GM11168 (cell line): ENCODE results near the gene CAPN8.

ENCODE experiments used
- in situ Hi-C: fragments of 300-500 bp; cut with MboI; formaldehyde crosslinking; loops from one replicate; pipeline ENCODE4 v1.12.0; 2022; ENCODE audit warnings: low sequenced_read_pairs; ENCODE audit not compliant: unreplicated experiment

CAPN8 gene

DNA sequence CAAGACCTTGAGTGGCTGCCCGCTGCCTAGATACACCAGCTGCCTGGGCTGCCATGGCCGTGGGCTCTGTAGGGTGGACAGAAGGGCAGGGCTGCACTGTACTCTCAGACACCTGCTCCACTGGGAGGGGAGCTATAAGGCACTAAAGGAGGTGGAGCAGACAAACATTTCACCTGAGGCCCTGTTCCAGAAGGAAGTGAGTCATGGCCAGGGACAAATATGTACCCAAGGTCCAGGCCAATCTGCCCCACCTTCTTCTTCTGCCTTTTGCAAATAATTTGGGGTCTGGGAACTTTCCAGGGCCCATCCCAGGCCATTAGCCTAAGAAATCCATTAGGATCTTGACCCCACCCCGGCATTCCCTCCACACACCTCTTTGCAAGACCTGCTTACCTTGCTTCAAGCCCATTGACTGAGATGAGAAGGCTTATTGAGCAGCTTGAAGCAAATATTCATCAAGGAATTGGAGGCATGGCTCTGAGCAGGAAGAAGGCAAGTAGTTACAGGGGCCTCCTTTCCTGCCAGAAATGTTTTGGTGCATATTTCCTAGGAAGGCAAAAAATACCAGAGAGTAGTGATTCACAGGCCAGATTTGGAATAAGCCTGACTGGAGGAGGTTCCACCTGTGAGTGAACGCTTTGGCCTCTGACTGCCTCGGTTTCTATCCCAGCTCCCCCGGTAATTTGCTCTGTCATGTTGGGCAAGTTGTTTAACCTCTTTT, at the start of gene CAPN8:
Gene CAPN8 (minus strand): TSS at position 110 of the 721 bp plus-strand sequence. CDS start 55 bp downstream, at position 55.
- in situ Hi-C loops, result loop anchor here (10.0 kb wide), 1 partner anchor 111 kb away; no protein-coding TSS in a partner anchor

- in situ Hi-C loops, result no loop called here
Observed at GRCh38 chr1:223714849-223715603, 49.5 kb upstream of the CAPN8 start.

GRCh38 chr1:223714421-223714724, 48.9 kb upstream of the CAPN8 start:
- in situ Hi-C loops, result no loop called here

DNA sequence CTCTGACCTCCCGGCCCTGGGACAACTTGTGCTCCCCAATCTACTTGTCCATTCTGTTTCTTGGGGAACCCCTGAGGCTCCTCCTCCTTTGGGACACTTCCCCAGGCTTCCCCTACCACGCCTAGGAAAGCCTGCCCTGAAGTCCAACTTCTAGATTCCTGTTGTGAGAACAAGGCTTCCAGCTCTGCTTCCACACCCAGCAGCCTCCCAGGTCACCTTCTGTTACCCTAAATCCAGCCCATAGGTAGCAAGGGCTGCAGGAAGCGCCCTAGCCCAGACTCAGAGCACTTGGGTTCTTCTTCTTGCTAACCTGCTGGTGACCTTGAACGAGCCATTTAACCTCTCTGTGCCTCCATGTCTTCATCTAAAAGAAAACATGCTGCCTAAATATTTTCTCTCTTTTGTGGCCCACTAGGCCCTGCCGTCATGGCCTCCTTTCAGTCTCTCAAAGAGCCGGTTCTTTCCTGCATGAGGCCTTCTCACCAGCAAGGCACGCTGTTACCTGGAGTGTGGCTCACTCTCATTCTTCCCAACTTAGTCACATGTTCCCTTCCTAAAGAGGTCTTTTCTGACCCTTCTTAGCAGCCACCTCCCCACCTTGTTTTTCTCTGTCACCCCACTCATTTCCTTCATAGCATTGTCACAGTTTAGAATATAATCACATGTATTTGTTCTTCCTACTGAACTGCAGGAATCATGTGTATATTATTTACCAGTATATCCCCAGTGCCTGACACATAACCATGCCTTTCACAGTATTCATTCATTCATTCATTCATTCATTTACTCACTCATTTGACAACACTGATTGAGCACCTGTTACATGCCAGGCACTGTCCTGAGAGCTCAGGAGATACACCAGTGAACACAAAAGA, 48.3 kb upstream of the CAPN8 start:
- in situ Hi-C loops, result no loop called here

- in situ Hi-C loops, result no loop called here
Observed at GRCh38 chr1:223712850-223713474, 47.5 kb upstream of the CAPN8 start.

- in situ Hi-C loops, result no loop called here
Observed at GRCh38 chr1:223712194-223712849, 46.8 kb upstream of the CAPN8 start, which contains the start of gene CAPN2. TSS of gene CAPN2 (plus strand) at chr1:223712539. CDS start at chr1:223712641, 102 bp downstream.

DNA sequence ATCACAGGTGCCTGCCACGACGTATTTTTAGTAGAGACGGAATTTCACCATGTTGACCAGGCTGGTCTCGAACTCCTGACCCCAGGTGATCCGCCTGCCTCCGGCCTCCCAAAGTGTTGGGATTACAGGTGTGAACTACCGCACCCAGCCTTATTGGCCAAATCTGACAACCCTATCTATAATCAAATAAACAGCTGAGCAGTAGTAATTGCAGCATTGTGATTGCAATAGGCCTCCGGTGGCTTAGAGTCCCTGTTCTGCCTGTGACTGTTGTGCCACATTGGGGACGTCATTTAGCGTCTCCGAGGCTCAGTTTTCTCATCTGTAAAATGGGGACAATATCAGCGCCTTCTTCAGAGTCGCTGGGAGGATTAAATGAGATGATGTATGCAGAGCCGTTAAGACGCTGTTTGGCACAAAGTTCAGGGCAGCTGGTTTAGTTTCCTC, 46.3 kb upstream of the CAPN8 start:
- in situ Hi-C loops, result no loop called here

DNA sequence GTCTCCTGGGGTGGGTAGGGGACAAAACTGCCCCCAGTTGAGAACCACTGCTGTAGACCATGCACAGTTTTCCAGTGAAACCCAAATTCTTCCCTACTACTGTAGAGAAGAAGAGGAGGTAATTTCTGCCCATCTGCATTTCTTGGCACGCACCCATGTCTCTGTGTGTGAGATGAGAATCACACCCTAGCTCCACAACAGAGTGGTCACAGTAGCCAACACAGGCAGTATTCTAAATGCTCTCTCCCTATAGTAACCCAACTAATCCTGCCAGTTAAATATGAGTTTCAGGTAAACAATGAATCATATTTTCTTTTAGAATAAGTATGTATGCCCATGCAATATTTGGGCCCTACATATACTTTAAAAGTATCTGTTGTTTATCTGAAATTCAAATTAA, 45.7 kb upstream of the CAPN8 start:
- in situ Hi-C loops, result no loop called here

DNA sequence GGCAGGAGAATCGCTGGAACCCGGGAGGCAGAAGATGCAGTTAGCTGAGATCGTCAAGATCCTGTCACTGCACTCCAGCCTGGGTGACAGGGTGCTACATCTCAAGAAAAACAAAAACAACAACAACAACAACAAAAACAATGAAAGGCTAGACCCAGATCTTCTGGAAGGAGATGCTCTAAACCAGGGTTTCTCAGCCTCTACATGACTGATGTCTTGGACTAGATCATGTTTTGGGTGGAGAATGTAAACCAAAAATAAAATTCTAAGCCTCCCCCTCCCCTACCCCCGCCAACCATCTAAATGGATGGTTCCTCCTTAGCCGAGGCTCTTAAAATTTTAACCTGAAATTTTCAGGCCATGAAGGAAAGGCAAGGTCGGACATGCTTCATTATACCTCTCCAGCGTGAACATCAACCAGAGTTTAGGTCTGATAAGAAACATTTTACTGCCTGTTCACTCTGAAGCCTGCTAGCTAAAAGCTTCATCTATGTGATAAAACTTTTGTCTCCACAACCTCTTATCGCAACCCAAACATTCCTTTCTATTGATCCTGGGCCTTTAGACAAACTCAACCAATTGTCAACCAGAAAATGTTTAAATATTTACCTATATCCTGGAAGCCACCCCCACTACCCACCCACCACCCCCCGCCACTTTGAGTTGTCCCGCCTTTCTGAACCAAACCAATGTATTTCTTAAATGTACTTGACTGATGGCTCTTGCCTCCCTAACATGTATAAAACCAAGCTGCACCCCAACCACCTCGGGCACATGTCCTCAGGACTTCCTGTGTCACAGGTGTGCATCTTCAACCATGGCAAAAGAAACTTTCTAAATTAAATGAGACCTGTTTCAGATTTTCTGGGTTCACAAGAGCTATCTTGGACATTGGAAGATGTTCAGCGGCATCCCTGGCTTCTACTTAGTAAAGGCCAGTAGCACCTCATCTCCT, 45.0 kb upstream of the CAPN8 start:
- in situ Hi-C loops, result no loop called here

DNA sequence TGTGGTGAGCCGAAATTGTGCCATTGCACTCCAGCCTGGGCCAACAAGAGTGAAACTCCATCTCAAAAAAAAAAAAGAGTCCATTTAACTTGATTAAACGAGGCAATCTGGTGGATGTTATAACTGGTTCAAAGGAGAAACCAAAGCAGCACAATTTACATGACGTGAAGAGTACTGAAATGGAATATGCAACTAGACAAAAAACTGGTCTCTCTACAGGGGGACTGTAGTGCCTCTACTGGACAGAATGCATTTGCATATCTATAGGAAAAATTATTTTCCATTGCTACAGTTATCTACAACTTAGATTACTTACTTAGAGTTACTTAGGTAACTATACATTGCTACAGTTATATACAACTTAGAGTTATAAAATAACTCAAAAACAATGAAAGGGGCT, 44.1 kb upstream of the CAPN8 start:
- in situ Hi-C loops, result no loop called here

GRCh38 chr1:223708651-223709268, 43.3 kb upstream of the CAPN8 start:
- in situ Hi-C loops, result no loop called here

DNA sequence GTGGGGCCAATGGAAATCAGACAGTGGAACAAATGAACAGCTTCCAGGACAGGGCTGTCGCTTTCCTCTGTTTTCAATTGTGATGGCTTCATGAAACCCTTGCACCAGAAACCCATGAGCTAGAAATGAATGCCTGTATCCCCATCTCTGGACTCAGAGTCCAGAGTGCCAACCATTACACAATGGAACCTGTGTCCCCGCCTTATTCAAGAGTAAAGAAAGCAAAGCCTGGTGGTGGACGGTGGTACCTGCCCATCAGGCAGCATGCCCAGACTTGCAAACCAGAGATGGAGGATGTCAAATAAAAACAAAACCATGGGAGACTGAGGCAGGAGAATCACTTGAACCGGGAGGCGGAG, 42.5 kb upstream of the CAPN8 start:
- in situ Hi-C loops, result no loop called here

DNA sequence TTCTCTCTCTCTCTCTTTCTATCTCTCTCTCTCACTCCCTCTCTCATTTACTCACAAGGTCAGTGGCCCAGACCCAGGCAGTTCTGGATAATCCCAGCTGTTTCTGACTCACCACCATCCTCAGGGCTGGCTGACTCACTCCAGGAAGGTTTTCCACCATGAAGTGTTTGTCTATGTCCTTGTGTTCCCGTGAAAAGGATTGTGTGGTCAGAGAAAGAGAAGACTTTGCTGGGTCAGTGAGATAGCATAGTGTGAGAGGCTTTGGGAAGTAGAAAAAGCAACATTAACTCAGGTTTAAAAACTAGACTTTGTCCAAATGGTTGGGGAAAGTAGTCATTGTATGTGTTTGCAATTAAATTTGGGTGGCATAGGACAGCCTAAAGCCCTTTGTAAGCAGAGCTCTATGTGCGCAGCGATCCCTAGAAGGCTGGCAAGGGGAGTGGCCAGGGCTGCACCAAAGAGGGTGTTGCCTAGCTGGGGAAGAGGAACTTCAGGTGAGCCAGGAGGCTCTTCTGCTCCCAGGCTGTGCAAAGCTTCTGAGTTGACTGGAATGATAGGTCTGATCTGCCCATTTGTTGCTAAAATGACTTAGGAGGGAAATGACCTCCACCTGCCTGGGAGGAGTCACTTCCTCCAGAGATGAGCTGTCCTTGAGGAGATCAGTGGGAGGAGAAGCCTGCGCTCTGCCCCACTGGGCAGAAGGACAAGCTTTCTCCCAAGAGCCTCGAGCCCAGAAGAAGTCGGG, 41.9 kb upstream of the CAPN8 start:
- in situ Hi-C loops, result no loop called here

GRCh38 chr1:223706077-223706973, 40.8 kb upstream of the CAPN8 start:
- in situ Hi-C loops, result no loop called here

GRCh38 chr1:223704921-223705878, 39.7 kb upstream of the CAPN8 start:
- in situ Hi-C loops, result no loop called here

GRCh38 chr1:223703668-223704013, 38.1 kb upstream of the CAPN8 start:
- in situ Hi-C loops, result no loop called here
